ENCODE measurements around the gene MRPS16.

The MRPS16 gene

DNA sequence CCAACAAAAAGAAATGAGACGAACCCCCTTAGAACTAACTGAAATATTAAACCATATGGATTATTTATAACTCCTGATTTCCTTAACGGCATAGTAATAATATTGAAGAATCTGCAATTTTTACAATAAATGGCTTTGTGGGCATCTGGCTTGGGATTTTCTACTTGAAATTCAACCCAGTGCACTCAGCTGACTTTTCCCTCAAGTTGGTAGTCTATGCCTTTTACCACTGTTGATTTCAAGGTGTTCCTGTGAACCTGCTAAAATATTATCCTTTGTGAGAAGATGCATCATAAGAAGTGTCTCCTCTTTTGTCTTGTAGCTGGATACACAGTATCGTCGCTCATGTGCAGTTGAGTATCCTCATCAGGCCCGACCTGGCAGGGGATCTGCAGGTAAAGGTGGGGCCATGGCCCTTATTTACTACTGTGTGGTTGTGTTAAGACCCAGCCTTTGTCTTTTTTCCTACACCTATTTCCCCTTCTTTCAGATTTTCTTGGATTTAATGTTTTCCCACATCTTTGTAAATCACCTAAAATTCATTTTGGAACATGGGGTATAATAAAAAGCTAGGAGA, 13.4 kb downstream of the MRPS16 start:
- no peak for DNase-seq

DNA sequence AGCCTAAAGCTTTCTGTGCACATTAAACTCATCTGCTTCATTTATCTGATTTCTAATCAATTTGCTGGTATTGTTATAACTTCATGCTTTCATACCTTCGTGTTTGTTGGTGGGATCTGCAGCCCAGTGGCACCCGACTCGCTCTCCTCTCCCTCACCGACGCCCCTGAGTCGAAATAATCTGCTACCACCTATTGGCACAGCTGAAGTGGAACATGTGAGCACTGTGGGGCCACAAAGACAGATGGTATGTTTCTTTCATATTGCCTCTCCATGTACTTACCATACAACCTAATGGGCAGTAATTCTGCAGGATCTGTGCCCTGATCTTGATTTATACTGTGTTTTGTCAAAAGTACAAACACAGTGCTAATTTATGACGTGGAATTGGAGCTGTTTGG, 17.7 kb downstream of the MRPS16 start:
- DNase-seq, result no peak

DNA sequence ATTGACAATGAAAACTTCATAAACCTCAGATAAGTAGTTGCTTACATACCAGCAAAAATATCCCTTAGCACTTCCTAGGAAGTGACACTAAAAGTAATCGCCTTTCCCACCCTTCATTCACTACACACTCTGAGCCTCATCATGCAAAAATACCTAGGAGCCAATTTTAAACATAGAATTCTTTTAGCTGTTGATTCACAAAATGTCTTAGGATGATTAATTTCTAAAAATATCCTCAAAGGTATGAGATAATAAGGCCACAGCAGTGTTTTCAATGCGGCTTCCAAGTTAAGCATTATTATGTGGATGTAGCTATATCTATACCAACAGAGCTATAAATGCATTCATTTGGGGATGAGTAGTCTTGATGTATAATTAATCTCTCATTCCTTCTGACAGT, 18.6 kb downstream of the MRPS16 start:
- DNase-seq, result no peak

DNA sequence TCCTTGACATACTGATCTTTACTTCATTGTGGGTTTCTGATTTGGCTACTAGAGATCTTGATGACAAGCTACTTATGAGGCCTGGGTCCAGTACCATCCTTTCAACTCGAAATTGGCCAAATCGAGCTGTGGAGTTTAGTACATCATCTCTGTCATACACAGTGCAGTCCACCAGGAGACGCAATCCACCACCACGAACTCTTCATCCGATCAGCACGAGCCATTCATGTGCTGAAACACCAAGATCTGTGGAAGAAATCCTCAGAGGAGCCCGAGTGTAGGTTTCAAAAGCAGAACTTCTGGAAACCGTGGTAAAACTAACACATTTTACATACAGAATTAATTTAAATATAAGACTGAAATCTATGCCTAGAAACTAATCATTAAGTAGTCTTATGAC, 19.6 kb downstream of the MRPS16 start:
- no peak for DNase-seq

DNA sequence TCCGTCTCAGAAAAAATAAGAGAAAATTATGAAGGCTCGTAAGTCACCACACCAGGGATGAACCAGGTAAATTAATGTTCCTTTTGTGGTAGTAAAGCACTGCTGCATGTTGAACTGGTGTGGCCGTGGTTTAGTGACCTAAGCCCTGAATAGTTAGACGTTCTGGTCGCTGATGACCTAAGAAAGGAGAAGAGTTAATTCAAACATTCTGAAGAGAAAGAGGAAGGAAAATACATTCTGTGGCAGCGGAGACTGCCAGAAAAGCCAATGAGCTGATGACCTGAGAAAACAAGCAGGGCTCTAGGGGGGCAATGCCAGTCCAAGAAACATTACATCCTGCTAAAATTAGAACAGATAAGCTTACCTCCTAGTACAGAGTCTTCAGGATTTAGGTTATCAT, 22.9 kb downstream of the MRPS16 start:
- DNase-seq, result no peak

DNA sequence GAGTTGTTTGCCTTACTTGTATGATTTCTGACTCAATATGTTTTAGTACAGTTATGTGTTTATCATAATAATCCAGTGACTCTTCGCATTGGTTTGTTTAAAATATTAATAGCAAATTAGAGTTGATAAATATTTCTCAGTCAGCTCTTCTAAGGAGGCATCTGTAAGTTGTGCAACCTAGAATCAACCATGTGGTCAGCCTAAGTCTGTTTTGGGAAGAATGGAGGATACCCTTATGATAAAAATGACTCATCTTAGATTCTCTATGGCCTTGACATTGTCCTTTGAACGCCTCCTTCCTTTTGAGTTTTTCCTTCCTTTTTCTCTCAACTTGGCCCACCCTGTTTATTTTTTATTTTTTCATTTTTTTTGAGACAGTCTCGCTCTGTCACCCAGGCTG, 24.2 kb downstream of the MRPS16 start:
- DNase-seq, result no peak

DNA sequence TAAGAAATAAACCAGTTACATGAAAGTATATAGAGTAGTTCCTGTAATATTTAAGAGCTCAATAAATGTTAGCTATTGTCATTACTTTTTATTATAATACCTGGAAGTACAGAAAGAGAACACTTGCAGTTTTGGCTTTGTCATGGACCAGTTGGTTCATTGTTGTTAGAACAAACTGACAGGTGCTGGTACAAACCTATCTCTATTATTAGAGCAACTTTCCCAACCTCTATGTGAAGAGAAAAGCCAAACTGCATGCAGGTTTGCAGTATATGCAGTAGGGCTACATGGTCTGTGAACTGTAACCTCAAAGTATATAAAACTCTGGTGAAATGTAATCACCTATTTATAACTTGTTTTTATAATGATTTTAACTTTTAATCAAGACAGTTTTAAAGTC, 25.8 kb downstream of the MRPS16 start:
- DNase-seq, result no peak

DNA sequence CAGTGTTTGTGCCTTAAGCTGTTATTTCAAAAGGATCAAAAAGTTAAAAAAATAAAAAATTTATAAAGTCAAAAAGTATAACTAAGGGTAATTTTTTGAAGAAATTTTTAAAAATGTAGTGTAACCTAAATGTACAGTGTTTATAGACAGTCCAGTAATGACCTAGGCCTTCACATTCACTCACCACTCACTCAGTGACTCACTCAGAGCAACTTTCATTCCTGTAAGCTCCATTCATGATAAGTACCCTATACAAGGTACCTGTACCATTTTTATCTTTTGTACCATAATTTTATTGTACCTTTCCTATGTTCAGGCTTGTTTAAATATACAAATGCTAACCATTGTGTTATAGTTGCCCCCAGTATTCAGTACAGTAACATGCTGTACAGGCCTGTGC, 26.9 kb downstream of the MRPS16 start:
- DNase-seq, result no peak

DNA sequence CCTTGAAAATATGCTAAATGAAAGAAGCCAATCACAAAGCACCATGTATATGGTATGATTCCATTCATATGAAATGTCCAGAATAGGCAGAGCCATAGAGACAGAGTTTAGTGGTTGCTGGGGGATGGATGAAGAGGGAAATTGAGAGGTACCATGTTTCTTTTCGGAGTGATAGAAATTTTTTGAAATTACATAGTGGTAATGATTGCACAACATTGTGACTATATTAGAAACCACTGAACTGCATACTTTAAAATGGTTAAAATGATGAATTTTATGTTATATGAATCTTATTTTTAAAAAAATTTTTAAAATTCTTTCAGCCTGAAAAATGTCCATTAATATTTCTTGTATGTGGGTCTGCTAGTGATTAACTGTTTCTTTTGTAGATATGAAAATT, 31.5 kb downstream of the MRPS16 start:
- DNase-seq, result no peak

DNA sequence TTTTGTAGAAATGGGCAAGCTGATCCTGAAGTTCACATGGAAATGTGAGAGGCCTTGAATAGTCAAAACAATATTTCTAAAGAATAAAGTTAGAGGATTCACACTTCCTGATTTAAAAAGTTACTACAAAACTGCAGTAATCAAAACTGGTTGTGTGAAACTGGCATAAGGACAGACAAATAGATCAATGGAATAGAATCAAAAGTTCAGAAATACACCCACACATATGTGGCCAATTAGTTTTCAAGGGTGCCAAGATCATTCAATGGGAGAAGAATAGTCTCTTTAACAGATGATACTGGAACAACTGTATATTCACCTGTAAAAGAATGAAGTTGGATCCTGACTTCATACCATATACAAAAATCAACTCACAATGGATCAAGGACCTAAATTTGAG, 33.1 kb downstream of the MRPS16 start:
- no peak for DNase-seq

DNA sequence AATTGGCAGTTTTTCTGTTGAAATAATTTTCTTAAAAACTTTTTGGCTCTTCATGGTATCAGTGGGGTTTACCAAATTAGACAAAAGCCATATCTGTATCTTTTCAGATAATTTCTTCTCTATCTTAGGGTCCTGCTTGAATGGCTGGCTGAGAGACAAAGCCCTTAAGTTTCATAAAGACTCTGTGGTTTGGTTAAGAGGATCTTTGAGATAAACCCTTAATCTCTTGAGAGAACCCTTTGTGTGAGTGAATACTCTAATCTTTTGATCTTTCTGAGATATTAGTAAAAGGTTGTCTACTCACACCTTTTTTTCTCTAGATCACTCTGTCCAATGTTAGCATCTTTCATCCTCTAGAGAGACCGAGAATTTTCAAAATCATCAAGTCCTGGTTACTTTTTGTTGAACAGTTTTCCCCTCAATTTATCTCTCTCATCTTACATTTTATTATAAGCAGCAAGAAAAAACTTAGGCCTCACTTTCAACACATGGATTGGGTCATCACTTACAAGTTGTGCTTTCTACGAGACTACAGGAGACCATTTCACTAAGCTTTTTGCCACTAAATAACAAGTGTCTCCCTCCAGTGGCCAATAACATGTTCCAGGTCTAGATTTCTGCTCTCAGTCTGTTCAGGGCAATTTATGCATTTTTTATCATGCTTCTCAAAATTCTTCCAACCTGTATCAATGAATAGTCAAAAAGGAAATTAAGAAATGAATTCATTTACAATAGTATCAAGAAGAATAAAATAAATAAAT, 33.8 kb downstream of the MRPS16 start:
- no peak for DNase-seq

DNA sequence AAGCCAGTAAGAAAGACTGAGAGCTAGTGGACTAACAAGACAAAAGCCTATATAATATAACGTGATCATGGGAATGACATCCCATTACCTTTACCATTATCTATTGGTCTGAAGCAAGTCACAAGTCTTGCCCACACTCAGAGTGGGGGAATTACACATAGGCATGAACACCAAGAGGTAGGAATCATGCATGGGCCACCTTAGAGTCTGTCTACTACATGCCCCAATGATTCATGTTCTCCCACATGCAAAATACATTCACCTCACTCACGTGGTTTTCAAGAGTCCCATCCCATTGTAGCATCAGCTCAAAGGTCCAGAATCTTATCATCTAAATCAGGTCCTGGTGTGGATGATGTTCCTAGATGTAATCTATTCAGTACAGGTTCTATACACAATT, 34.8 kb downstream of the MRPS16 start:
- no peak for DNase-seq

DNA sequence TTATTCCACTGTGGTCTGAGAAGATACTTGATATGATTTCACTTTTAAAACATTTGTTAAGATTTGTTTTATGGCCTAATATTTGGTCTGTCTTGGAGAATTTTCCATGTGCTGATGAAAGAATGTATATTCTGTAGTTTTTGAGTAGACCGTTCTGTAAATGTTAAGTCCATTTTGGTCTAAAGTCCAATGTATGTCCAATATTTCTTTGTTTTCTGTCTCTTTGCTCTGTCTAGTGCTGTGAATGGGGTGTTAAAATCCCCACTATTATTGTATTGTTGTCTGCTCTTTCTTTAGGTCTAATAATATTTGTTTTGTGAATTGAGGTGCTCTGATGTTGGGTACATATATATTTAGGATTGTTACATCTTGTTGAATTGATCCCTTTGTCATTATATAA, 36.7 kb downstream of the MRPS16 start:
- no peak for DNase-seq

DNA sequence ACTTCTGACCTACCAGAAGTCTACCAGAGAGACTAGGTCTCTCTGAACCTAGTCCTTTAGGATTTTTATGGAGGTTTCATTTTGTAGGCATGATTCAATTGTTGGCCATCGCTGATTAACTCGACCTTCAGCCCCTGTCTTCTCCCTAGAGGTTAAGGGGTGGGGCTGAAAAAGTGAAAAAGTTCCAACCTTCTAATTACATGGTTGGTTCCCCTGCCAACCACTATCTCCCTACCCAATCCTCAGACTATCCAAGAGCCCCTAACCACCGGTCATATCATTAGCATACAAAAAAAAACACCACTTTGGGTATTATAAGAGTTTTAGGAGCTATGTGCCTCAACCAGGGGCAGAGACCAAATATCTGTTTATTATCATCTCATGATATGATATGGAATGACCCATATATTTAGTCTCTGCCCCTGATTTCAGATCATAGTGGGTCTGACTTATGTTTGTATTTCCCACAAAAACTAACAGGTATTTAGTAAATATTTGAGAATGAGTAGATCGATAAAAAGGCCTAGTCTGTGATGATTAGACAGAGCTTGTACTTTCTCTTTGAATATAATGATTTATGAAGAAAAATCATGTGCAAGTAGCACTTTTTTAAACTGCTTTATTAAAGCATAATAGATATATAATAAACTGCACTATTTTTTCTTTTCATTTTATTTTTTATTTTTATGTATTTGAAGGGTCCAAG, 41.2 kb downstream of the MRPS16 start:
- DNase-seq, result no peak

DNA sequence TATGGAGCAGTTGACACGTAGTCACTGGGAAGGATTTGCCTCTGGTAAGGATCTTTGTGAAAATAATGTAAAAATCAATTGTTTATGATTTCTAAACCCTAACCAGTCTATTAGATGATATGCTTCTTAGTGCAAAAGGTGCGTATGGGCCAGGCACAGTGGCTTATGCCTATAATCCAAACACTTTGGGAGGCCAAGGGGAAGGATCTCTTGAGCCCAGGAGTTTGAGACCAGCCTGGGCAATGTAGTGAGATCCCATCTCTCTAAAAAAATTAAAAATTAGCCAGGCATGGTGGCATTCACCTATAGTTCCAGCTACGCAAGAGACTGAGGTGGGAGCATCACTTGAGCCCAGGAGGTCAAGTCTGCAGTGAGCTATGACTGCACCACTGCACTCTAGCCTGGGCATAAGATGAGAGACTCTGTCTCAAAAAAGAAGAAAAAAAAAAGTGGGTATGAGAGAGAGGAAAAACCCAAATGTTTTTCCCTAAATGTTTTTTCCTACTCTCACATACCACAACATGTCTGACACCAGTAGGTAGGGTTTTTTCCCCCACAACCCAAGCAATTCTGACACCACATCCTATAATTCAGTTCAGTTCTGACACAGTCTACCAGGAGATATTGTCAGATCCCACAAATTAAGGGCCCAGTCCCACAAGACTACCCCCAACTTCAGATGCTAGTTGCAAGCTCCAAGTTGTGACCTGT, 41.9 kb downstream of the MRPS16 start:
- DNase-seq, result no peak

DNA sequence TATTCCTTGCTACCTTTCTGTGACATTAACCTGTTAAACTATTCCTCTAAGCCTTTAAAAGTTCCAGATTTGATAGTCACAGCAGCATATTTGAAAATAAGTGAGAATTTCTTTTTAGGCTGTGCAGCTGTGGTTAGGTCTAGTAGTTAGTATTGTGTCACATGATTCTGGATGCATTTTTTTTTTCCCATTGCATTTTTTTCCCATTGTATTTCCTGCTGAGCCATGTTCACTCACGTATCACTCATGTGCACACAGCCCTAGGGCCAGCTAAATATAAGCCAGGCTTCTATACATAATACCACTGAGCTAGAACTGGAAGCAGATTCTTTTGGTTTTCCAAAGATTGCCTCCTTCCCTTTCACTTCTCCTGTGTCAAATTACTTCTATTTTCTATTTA, 42.7 kb downstream of the MRPS16 start:
- DNase-seq, result no peak

DNA sequence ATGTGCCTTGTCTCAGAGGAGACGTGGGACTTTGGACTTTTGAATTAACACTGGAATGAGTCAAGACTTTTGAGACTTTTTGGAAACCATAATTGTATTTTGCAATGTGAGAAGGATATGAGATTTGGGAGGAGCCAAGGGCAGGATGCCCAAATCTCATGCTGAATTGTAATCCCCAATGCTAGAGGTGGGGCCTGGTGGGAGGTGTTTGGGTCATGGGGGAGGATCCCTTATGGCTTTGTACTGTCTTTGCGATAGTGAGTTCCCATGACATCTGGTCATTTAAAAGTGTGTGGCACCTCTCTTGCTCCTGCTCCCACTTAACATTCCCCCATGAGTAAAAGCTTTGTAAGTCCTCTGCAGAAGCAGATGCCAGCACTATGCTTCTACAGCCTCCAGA, 44.6 kb downstream of the MRPS16 start:
- DNase-seq, result no peak

DNA sequence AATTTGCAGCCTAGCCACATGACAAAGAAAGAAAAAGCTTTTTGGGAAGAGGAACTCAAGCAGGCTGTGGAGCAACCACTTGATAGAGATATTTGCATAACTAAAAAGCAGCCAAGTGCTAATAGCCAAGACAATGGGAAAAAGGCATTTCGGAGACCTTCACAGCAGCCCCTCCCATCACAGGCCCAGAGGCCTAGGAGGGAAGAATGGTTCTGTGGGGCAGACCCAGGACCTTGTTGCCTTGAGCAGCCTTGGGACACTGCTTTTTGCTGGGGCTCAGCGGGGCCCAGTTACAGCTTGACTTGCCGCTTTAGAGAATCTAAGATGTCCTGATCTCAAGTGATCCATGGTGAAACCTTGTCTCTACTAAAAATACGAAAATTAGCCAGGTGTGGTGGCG, 46.1 kb downstream of the MRPS16 start:
- DNase-seq, result no peak

DNA sequence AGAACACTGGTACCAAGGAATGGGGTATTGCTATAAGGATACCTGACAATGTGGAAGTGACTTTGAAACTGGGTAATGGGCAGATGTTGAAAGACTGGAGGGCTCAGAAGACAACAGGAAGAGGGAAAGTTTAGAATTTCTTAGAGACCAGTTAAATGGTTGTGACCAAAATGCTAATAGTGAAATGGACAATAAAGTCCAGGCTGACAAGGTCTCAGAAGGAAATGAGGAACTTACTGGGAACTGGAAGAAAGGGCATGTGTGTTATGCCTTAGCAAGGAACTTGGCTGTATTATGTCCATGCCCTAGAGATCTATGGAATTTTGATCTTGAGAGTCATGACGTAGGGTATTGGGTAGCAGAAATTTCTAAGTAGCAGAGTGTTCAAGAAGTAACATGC, 46.6 kb downstream of the MRPS16 start:
- no peak for DNase-seq

DNA sequence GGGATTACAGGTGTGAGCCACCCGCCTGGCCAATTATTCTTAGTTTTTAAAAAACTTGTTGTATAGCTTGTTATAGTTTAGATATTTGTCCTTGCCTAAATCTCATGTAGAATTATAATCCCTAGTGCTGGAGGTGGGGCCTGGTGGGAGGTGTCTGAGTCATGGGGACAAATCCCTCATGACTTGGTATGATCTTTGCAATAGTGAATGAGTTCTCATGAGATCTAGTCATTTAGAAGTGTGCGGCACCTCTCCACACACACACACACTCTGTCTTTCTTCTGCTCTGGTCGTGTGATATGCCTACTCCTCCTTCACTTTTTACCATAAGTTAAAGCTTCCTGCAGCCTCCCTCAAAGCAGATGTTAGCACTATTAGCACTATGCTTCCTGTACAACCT, 47.4 kb downstream of the MRPS16 start:
- no peak for DNase-seq

Measured in NCI-H1436 (cell line).